SK-N-SH treated with all-trans-retinoic acid at 6 μM for 48 hours (cell line): ENCODE measurements around the gene GALNTL6.

Source experiments
- ATAC-seq: fragments of 200-7000 bp; cut with Tn5 transposase; 3 replicates; pipeline ENCODE4 v1.9.1; 2020; ENCODE audit warnings: mild to moderate bottlenecking, moderate library complexity
- ARNTL ChIP-seq: fragments of 450-650 bp; formaldehyde crosslinking; IDR thresholded peaks from 2 replicates; pipeline ENCODE4 v1.5.0; 2020; ENCODE audit warnings: low read depth, mild to moderate bottlenecking, moderate library complexity, borderline replicate concordance
- BACH2 ChIP-seq: fragments of 250-450 bp; sonication (Bioruptor Pico); IDR thresholded peaks from 2 replicates; pipeline ENCODE4 v1.9.0; 2021; ENCODE audit warnings: mild to moderate bottlenecking, borderline replicate concordance
- CREB5 ChIP-seq: fragments of 250-450 bp; sonication (Bioruptor Pico); IDR thresholded peaks from 2 replicates; pipeline ENCODE4 v1.5.1; 2020; ENCODE audit warnings: low read depth, mild to moderate bottlenecking, moderate library complexity
- CSDC2 ChIP-seq: fragments of 250-450 bp; sonication (Bioruptor Pico); IDR thresholded peaks from 2 replicates; pipeline ENCODE4 v1.5.0; 2020; ENCODE audit warnings: mild to moderate bottlenecking, moderate library complexity
- CSRNP3 ChIP-seq: fragments of 250-450 bp; sonication (Bioruptor Pico); IDR thresholded peaks from 2 replicates; pipeline ENCODE4 v1.5.1; 2021; ENCODE audit warnings: mild to moderate bottlenecking, moderate library complexity
- ESRRG ChIP-seq: fragments of 250-450 bp; sonication (Bioruptor Pico); IDR thresholded peaks from 2 replicates; pipeline ENCODE4 v1.6.1; 2021; ENCODE audit warnings: mild to moderate bottlenecking
- GLIS3 ChIP-seq: fragments of 250-450 bp; sonication (Bioruptor Pico); IDR thresholded peaks from 2 replicates; pipeline ENCODE4 v1.5.0; 2020; ENCODE audit warnings: mild to moderate bottlenecking, moderate library complexity
- ISL1 ChIP-seq: fragments of 250-450 bp; sonication (Bioruptor Pico); IDR thresholded peaks from 2 replicates; pipeline ENCODE4 v2.1.2; 2022; ENCODE audit warnings: mild to moderate bottlenecking, moderate library complexity
- POU6F1 ChIP-seq: fragments of 250-450 bp; sonication (Bioruptor Pico); IDR thresholded peaks from 2 replicates; pipeline ENCODE4 v1.8.0; 2021; ENCODE audit warnings: low read depth, mild to moderate bottlenecking, moderate library complexity, borderline replicate concordance
- PPARA ChIP-seq: fragments of 250-450 bp; sonication (Bioruptor Pico); IDR thresholded peaks from 2 replicates; pipeline ENCODE4 v1.5.0; 2020; ENCODE audit warnings: mild to moderate bottlenecking, borderline replicate concordance
- RARB ChIP-seq: fragments of 250-450 bp; sonication (Bioruptor Pico); IDR thresholded peaks from 2 replicates; pipeline ENCODE4 v1.8.0; 2021; ENCODE audit warnings: mild to moderate bottlenecking, moderate library complexity
- SNAI2 ChIP-seq: fragments of 250-450 bp; sonication (Bioruptor Pico); IDR thresholded peaks from 2 replicates; pipeline ENCODE4 v1.5.0; 2020; ENCODE audit warnings: mild to moderate bottlenecking, moderate library complexity
- TCF4 ChIP-seq: fragments of 250-450 bp; sonication (Bioruptor Pico); IDR thresholded peaks from 2 replicates; pipeline ENCODE4 v1.8.0; 2021; ENCODE audit warnings: mild to moderate bottlenecking, moderate library complexity, borderline replicate concordance
- TOX ChIP-seq: fragments of 250-450 bp; sonication (Bioruptor Pico); IDR thresholded peaks from 2 replicates; pipeline ENCODE4 v1.8.0; 2021; ENCODE audit warnings: mild to moderate bottlenecking, moderate library complexity, borderline replicate concordance
- TSHZ2 ChIP-seq: fragments of 250-450 bp; sonication (Bioruptor Pico); IDR thresholded peaks from 2 replicates; pipeline ENCODE4 v1.5.0; 2020; ENCODE audit warnings: mild to moderate bottlenecking, moderate library complexity
- ZC3H10 ChIP-seq: fragments of 250-450 bp; sonication (Bioruptor Pico); IDR thresholded peaks from 2 replicates; pipeline ENCODE4 v1.5.1; 2021; ENCODE audit warnings: mild to moderate bottlenecking, moderate library complexity
- ZFP3 ChIP-seq: fragments of 250-450 bp; sonication (Bioruptor Pico); IDR thresholded peaks from 2 replicates; pipeline ENCODE4 v1.5.0; 2020; ENCODE audit warnings: mild to moderate bottlenecking, moderate library complexity
- ZFP30 ChIP-seq: fragments of 450-650 bp; formaldehyde crosslinking; IDR thresholded peaks from 2 replicates; pipeline ENCODE4 v1.5.0; 2022; ENCODE audit warnings: mild to moderate bottlenecking, moderate library complexity
- ZNF70 ChIP-seq: fragments of 450-650 bp; formaldehyde crosslinking; IDR thresholded peaks from 2 replicates; pipeline ENCODE4 v1.5.0; 2020; ENCODE audit warnings: mild to moderate bottlenecking, moderate library complexity
- ZNF8 ChIP-seq: fragments of 450-650 bp; formaldehyde crosslinking; IDR thresholded peaks from 2 replicates; pipeline ENCODE4 v1.5.0; 2020; ENCODE audit warnings: mild to moderate bottlenecking, moderate library complexity

GALNTL6 gene

GRCh38 chr4:171929477-171929876, 116.3 kb downstream of the GALNTL6 start:
- ATAC-seq: no peak

GRCh38 chr4:171929907-171930306, 116.7 kb downstream of the GALNTL6 start:
- ATAC-seq: no peak
- TF ChIP-seq TOX (CRISPR knock-in tag) (no peak), TCF4 (CRISPR knock-in tag) (no peak), ZC3H10 (CRISPR knock-in tag) (no peak), TSHZ2 (no peak), RARB (no peak), CREB5 (CRISPR knock-in tag) (no peak), BACH2 (CRISPR knock-in tag) (no peak), SNAI2 (CRISPR knock-in tag) (no peak), PPARA (no peak), ZNF8 (no peak)

More at GRCh38 chr4:171929477-171929876, 116.3 kb downstream of the GALNTL6 start:
- TF ChIP-seq TOX (CRISPR knock-in tag): no peak
- TF ChIP-seq GLIS3: no peak
- TF ChIP-seq POU6F1 (CRISPR knock-in tag): no peak
- no peak for TF ChIP-seq ARNTL (CRISPR knock-in tag)
- no peak for TF ChIP-seq BACH2 (CRISPR knock-in tag)
- TF ChIP-seq ZC3H10 (CRISPR knock-in tag): no peak
- TF ChIP-seq ZNF70 (CRISPR knock-in tag): no peak
- TF ChIP-seq ZNF8: no peak
- TF ChIP-seq RARB: no peak
- TF ChIP-seq ISL1 (CRISPR knock-in tag): no peak
- TF ChIP-seq ESRRG (CRISPR knock-in tag): no peak
- no peak for TF ChIP-seq ZFP3 (CRISPR knock-in tag)
- TF ChIP-seq CSRNP3 (CRISPR knock-in tag): no peak
- no peak for TF ChIP-seq CSDC2 (CRISPR knock-in tag)
- TF ChIP-seq CREB5 (CRISPR knock-in tag): no peak
- TF ChIP-seq PPARA: no peak
- TF ChIP-seq TSHZ2: no peak

- TF ChIP-seq ZNF70 (CRISPR knock-in tag): no peak
- TF ChIP-seq TSHZ2: no peak
- TF ChIP-seq ZFP30: no peak
- no peak for TF ChIP-seq CSDC2 (CRISPR knock-in tag)
- TF ChIP-seq BACH2 (CRISPR knock-in tag): no peak
- no peak for TF ChIP-seq CREB5 (CRISPR knock-in tag)
- TF ChIP-seq, all 23 proteins: peak for 0
- ATAC-seq: no peak
These were observed 119.0 kb downstream of the GALNTL6 start for GRCh38 chr4:171932238-171932637.
